BJ (cell line): Measurements from ENCODE around the gene RALGAPA2. TPM values are rescaled to one million over a fixed set of nuclear protein-coding genes. Genes with fewer than 3 reads are reported as not detected.

Source experiments
- CTCF ChIA-PET: fragments of 350-600 bp; formaldehyde crosslinking; extraction: SDS; loops from one replicate; lab custom pipeline; 2021; ENCODE audit warnings: antibody characterized with exemption, inconsistent platforms; lab: Yijun Ruan, JAX
- POLR2A ChIA-PET: fragments of 300-600 bp; sonication (Branson Sonifier 250); formaldehyde crosslinking; extraction: SDS; loops from one replicate; lab custom pipeline; 2021; ENCODE audit warnings: antibody characterized with exemption; lab: Charles Lee
- DNase-seq: peaks from one replicate; pipeline ENCODE4 v3.0.0-alpha.2; 2011; ENCODE audit warnings: low read depth
- H3K27me3 ChIP-seq: 2 replicates; pipeline ENCODE4 v1.6.0; 2011; ENCODE audit warnings: low read length; ENCODE audit not compliant: control insufficient read depth, insufficient read depth
- H3K36me3 ChIP-seq: 2 replicates; pipeline ENCODE4 v1.5.1; 2011; ENCODE audit warnings: low read length; ENCODE audit not compliant: control insufficient read depth, insufficient read depth
- H3K4me3 ChIP-seq: 2 replicates; pipeline ENCODE4 v1.5.1; 2011; ENCODE audit warnings: low read depth, mild to moderate bottlenecking, control low read depth, low read length
- polyA plus RNA-seq: library from polyadenylated mRNA; depleted of rRNA; stranded (reverse); fragments of >200 nt; gene quantifications from 2 replicates; pipeline ENCODE4 v1.2.3, GENCODE V29; 2011
- TF ChIP-seq, protein P1 (sequence below): IDR thresholded peaks from 2 replicates; pipeline ENCODE4 v1.5.1; 2011; ENCODE audit warnings: low read depth, mild to moderate bottlenecking, control low read depth, inconsistent platforms, low read length, moderate library complexity; ENCODE audit not compliant: insufficient read depth

RALGAPA2 gene
- polyA plus RNA-seq, 1 experiment = 1.4 TPM

DNA sequence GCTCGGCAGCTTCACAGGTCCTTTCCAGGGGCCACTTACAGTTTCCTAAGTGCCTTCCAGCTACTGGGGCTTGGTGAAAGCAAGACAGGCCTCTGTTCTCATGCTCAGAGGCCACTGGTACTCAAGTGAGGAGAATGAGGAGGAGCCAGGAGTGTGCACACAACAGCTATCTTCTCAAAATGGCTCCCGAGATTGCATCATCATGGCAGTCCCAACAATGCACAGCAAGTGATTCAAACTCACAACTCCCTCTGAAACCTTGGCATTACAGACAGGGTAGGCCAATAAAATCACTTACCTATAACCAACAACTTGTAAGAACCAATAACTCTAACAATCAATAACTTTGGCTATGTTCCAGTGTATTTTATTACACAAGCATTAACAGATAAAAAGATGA, 77.4 kb downstream of the RALGAPA2 start:
- no peak overlapping the region for H3K4me3 ChIP-seq
- H3K36me3 ChIP-seq = no peaks in the 10 kb centered on the region; the same call in 1 of the 2 replicates
- TF ChIP-seq, protein P1, sequence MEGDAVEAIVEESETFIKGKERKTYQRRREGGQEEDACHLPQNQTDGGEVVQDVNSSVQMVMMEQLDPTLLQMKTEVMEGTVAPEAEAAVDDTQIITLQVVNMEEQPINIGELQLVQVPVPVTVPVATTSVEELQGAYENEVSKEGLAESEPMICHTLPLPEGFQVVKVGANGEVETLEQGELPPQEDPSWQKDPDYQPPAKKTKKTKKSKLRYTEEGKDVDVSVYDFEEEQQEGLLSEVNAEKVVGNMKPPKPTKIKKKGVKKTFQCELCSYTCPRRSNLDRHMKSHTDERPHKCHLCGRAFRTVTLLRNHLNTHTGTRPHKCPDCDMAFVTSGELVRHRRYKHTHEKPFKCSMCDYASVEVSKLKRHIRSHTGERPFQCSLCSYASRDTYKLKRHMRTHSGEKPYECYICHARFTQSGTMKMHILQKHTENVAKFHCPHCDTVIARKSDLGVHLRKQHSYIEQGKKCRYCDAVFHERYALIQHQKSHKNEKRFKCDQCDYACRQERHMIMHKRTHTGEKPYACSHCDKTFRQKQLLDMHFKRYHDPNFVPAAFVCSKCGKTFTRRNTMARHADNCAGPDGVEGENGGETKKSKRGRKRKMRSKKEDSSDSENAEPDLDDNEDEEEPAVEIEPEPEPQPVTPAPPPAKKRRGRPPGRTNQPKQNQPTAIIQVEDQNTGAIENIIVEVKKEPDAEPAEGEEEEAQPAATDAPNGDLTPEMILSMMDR = no peak
- H3K27me3 ChIP-seq = no peaks in the 10 kb centered on the region
- DNase-seq = no peak
- ChIA-PET CTCF (no interaction called here), POLR2A (no interaction called here)

DNA sequence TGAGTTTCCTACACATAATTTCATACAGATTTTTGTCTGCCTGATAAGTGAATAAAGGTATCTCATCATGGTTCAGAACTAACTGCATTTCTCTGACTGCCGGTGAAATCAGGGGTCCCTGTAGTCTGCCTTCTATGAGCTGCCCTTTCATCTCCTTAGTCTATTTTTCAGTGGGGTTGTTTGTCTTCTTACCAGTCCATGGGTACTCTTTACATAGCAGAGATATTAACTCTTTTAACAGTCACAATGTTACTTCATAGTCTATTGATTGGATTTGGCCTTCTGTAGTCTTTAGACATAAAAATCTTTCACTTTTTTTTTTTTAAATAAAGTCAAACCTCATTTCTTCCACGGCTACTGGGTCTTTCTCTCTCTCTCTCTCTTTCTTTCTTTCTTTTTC, 79.8 kb downstream of the RALGAPA2 start:
- H3K36me3 ChIP-seq = no peaks in the 10 kb centered on the region; the same call in 1 of the 2 replicates
- ChIA-PET CTCF (interaction anchor here (1.7 kb wide), 1 partner anchor 16 kb away, joined by 4 read pairs; no protein-coding TSS in a partner anchor), POLR2A (no interaction called here)
- DNase-seq = no peak
- TF ChIP-seq, protein P1 = no peak
- no peak overlapping the region for H3K4me3 ChIP-seq
- H3K27me3 ChIP-seq = no peaks in the 10 kb centered on the region

- H3K4me3 ChIP-seq = no peak overlapping the region
- DNase-seq = no peak
- ChIA-PET POLR2A (no interaction called here), CTCF (no interaction called here)
- TF ChIP-seq, protein P1 = no peak
- no peaks in the 10 kb centered on the region for H3K27me3 ChIP-seq
- no peaks in the 10 kb centered on the region; the same call in 1 of the 2 replicates for H3K36me3 ChIP-seq
Observed at GRCh38 chr20:20630551-20630950, 81.9 kb downstream of the RALGAPA2 start.

DNA sequence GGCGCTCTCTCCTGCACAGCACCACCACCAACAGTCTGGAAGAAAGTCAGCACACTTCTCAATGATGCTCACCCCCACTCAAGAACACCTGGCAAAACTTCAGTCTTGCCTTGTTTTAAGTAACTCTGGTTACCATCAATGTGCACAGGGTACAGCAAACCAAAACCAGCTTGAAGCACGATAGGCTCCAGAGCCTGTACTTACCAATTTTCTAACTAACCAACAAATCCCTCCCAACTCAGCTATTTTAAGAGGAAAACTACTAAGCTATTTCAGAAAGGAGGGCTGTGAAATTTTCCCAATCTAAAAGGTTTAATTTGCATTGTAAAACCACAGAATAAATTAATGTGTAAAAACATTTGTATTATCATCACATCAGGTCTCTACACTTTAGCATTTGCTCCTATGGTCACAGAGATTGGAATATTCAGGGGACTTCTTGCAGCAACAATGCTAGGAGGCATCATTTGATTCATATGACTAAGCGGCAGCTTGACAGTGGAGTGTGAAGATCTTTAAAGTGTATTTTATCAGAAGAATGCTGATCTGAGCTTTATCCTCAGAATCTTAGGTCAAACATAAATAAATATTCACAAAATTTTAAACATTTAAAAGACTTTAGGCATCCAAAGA, 82.8 kb downstream of the RALGAPA2 start:
- CTCF ChIA-PET = no interaction called here
- TF ChIP-seq, protein P1 = no peak
- no peak for DNase-seq
- Histone ChIP-seq H3K27me3 (no peaks in the 10 kb centered on the region), H3K4me3 (no peak overlapping the region), H3K36me3 (no peaks in the 10 kb centered on the region; the same call in 1 of the 2 replicates)
- POLR2A ChIA-PET = no interaction called here

GRCh38 chr20:20628314-20628713, 84.1 kb downstream of the RALGAPA2 start:
- Histone ChIP-seq H3K4me3 (no peak overlapping the region), H3K27me3 (no peaks in the 10 kb centered on the region), H3K36me3 (no peaks in the 10 kb centered on the region)
- TF ChIP-seq, protein P1 = no peak
- CTCF ChIA-PET = no interaction called here
- POLR2A ChIA-PET = no interaction called here
- no peak for DNase-seq
